Measurements from ENCODE around the gene LMNTD1.
"Not testable (repeated sequence)": the region's sequence is repeated elsewhere in the genome, so short reads cannot be mapped to it uniquely, and the experiment has no call there.

LMNTD1 gene

DNA sequence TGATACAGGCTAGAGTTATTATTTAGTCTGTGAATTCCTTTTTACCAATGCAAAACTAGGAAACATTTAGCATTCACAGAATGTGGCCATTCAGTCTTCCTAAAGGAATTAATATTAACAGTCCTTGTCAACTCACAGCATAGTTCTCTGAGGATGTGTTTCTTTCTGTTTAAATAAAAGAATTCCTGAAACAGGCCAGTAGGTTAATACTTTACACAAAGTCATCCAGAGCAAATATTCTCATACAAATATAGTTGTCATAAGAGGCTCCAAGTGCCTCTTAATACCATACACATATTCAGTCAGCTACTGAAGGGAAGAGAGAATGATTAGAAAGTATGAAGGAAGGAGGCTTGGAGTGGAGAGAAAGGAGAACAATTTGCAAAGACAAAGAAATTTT lies 120.1 kb downstream of the LMNTD1 start:
- no peak for DNase-seq (ENCODE audit: low spot score)

DNA sequence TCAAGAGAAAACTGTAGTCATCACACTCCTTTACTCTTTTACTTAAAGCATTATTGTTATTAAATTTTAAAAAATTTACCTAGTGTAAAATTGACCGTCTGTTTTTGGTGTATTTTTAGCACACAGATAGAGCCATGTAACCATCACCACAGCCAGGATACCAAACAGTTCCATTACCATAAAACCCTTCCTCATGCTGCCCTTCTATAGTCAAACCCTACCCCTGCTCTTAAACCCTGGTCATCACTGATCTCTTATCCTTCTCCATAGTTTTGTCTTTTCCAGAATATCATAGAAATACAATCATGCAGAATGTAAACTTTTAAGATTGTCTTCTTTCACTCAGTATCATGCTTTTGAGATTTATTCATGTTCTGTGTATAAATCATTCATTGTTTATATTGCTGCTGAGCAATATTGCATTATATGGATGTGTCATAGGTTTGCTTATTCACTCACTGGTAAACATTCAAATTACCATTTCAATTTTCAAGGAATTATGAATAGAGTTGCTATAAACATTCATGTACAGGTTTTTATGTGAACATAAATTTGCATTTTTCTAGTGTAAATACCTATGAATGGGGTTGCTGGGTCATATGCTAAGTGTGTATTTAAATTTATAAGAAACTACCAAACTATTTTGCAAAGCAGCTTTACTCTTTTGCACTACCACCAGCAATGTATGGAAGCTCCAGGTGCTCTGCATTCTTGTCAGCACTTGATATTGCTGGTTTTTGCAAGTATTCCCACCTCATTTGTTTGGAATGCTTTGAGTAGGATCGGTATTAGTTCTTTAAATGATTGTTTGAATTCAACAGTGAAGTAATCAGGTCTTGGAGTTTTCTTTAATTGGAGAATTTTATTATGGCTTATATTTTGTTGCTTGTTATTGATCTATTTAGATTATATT lies 125.5 kb downstream of the LMNTD1 start:
- DNase-seq (ENCODE audit: low spot score) = no peak

DNA sequence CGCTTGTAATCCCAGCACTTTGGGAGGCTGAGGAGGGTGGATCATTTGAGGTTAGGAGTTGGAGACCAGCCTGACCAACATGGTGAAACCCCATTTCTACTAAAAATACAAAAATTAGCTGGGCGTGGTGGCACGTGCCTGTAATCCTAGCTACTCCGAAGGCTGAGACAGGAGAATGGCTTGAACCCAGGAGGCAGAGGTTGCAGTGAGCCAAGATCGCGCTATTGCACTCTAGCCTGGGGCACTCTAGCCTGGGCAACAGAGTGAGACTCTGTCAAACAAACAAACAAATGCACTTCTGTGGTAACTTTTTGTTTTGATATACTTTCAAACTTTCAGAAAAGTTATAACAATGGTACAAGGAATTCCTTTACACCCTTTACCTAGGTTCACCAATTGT lies 126.3 kb downstream of the LMNTD1 start:
- not testable (repeated sequence) for DNase-seq (ENCODE audit: low spot score)

Measured in left forelimb (tissue), 1 donor.